ENCODE data around the gene NAP1L4.

Gene NAP1L4

DNA sequence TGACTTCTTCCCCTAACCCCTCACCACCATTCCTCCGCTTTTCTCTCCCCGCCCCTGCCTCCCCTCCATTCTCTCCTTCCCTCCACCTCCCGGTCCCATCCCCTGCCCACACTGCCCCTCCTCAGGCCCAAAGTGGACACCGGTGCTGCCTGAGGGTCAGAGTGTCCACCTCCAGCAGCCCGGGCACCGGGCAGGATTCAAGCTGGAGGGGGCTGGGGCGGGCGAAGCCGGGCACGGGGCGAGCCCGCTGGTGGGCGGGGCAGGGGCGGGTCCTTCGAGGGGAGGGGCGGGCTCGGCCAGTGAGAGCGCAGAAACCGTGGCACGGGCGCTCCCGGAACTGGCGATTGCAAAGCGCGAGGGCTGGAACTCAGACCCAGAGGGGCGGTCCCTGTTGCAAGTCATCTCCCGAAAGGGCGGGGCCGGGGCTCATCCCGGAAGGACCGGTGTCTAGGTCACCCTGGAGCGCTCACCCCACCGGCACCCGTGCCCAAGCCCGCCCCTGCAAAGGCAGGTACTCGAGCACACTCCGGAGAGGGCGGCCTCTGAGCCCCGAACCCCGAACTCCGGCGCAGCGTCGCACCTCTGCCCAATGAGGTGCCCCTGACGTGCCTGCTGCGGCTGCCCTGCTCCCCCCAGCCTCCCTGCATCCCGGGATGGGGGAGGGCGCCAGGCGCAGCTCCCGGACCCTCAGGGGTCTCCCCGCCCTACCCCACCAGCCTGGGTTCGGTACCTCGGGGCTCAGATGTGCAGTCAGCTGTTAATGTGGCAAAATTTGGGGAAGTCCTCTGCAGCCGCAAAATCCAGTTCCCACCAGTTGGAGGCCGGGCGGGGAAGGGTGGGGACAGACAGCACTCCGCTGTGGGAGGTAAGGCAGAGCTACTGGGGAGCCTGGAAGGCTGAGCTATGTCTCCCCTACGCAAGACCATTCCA lies 90.0 kb downstream of the NAP1L4 start:
- Histone ChIP-seq H3K9me2 (replicated peaks; ENCODE audit: low read depth, low read length) (no peaks in the 10 kb centered on the region), H3K4me1 (ENCODE audit: insufficient read depth, low read length, poor library complexity, severe bottlenecking) (peaks cover 61% of the 10 kb centered on the region), H3K27me3 (ENCODE audit: insufficient read depth, low read length, poor library complexity, severe bottlenecking) (no peaks in the 10 kb centered on the region), H3K4me3 (ENCODE audit: low read length, poor library complexity, severe bottlenecking) (peak overlapping the region; percentile 86), H4K20me1 (ENCODE audit: insufficient read depth, low read length, poor library complexity, severe bottlenecking) (no peaks in the 10 kb centered on the region), H3K9me3 (ENCODE audit: insufficient read depth, low read depth, low read length) (no peaks in the 10 kb centered on the region), H3K36me3 (ENCODE audit: insufficient read depth, low read length) (no peaks in the 10 kb centered on the region), H3K79me2 (ENCODE audit: insufficient read depth, low read length) (peaks cover 20% of the 10 kb centered on the region; the same call in 1 of the 2 replicates), H2AFZ (ENCODE audit: low read length) (peak overlapping the region; percentile 78), H3F3A (ENCODE audit: low read depth) (no peaks in the 10 kb centered on the region), H3K9ac (ENCODE audit: low read depth, low read length, poor library complexity, severe bottlenecking) (peak overlapping the region; percentile 87), H3K4me2 (ENCODE audit: low read depth, low read length, poor library complexity, severe bottlenecking) (peak overlapping the region; percentile 84)
- TF ChIP-seq, protein P1, sequence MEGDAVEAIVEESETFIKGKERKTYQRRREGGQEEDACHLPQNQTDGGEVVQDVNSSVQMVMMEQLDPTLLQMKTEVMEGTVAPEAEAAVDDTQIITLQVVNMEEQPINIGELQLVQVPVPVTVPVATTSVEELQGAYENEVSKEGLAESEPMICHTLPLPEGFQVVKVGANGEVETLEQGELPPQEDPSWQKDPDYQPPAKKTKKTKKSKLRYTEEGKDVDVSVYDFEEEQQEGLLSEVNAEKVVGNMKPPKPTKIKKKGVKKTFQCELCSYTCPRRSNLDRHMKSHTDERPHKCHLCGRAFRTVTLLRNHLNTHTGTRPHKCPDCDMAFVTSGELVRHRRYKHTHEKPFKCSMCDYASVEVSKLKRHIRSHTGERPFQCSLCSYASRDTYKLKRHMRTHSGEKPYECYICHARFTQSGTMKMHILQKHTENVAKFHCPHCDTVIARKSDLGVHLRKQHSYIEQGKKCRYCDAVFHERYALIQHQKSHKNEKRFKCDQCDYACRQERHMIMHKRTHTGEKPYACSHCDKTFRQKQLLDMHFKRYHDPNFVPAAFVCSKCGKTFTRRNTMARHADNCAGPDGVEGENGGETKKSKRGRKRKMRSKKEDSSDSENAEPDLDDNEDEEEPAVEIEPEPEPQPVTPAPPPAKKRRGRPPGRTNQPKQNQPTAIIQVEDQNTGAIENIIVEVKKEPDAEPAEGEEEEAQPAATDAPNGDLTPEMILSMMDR (conservative IDR thresholded peaks at IDR 0.05; ENCODE audit: low read length), result no peak
- TF ChIP-seq EZH2phosphoT487 (IDR thresholded peaks at IDR 0.05; ENCODE audit: borderline replicate concordance), result no peak

DNA sequence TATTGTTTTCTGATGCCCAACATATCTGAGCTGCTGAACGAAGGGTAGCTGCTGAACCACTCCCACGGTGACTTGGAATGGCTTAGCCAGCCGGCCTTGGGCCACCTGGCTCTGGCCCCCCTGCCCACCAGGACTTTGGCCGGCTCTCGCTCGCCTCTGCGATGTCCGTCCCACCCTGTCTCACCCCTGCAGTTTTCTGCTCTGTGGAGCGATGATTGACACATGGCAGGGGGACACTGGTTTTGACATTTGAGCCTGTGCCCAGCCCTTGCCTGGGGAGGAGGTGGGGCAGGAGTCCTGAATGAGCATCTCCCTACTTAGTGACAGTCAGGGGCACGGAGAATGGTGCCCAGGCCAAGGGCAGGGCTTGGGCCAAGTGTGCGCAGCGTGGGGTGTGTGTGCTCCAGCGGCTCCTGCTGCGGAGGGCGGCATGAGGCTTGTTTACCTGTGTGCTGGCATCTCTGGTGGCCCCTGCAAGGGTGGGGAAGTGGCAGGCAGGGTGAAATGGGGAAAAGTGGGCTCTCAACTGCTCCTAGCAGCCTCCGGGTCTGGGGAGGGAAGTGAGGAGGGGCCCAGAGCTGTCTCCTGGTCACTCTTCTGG lies 90.8 kb downstream of the NAP1L4 start:
- peaks cover 20% of the 10 kb centered on the region; the same call in 1 of the 2 replicates for H3K79me2 ChIP-seq (ENCODE audit: insufficient read depth, low read length)
- TF ChIP-seq, protein P1 (conservative IDR thresholded peaks at IDR 0.05; ENCODE audit: low read length), result no peak
- no peak for TF ChIP-seq EZH2phosphoT487 (IDR thresholded peaks at IDR 0.05; ENCODE audit: borderline replicate concordance)
- H2AFZ ChIP-seq (ENCODE audit: low read length), result peak overlapping the region; percentile 71; the same call in 1 of the 2 replicates
- H3K4me1 ChIP-seq (ENCODE audit: insufficient read depth, low read length, poor library complexity, severe bottlenecking), result peaks cover 64% of the 10 kb centered on the region
- H3K9me3 ChIP-seq (ENCODE audit: insufficient read depth, low read depth, low read length), result no peaks in the 10 kb centered on the region
- no peaks in the 10 kb centered on the region for H3F3A ChIP-seq (ENCODE audit: low read depth)
- peak overlapping the region; percentile 86 for H3K4me3 ChIP-seq (ENCODE audit: low read length, poor library complexity, severe bottlenecking)
- no peaks in the 10 kb centered on the region for H3K36me3 ChIP-seq (ENCODE audit: insufficient read depth, low read length)
- no peaks in the 10 kb centered on the region for H3K27me3 ChIP-seq (ENCODE audit: insufficient read depth, low read length, poor library complexity, severe bottlenecking)
- H3K4me2 ChIP-seq (ENCODE audit: low read depth, low read length, poor library complexity, severe bottlenecking), result peak overlapping the region; percentile 84
- no peaks in the 10 kb centered on the region for H4K20me1 ChIP-seq (ENCODE audit: insufficient read depth, low read length, poor library complexity, severe bottlenecking)
- H3K9ac ChIP-seq (ENCODE audit: low read depth, low read length, poor library complexity, severe bottlenecking), result peak overlapping the region; percentile 87
- no peaks in the 10 kb centered on the region for H3K9me2 ChIP-seq (replicated peaks; ENCODE audit: low read depth, low read length)

DNA sequence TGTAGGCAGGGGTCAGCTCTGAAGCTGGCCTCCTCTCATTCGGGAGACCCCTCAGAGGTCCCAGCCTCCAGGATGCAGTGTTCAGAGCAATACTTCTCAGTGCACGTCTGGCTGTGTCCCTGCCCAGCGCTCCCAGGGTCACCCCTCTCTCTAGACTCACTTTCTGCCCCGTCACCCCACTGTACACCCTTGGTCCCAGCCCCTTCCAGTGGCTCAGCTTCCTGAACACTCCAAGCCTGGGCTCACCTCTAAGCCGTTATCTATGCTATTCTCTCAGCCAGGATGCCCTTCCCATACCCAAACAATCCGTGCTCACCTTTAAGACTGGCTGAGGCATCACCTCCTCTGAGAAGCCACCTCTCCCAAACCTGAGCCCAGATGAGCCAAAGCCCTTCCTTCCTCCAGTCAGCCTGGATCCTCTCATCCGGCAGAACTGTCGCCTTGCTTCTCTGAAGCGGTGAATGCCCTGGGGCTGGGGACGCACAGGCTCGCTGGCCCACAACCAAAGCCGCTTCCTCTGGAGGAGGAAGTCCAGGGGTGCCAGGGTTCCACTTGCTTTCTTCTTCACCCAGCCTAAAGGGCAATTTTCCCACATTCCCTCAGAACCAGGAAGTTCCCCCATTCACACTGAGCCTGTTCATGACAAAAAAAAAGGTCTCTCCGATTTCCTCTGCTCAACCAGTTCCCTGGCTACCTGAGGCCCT lies 92.9 kb downstream of the NAP1L4 start:
- peaks cover 18% of the 10 kb centered on the region; the same call in 1 of the 2 replicates for H3K79me2 ChIP-seq (ENCODE audit: insufficient read depth, low read length)
- peak overlapping the region; percentile 79 for H3K9ac ChIP-seq (ENCODE audit: low read depth, low read length, poor library complexity, severe bottlenecking)
- no peaks in the 10 kb centered on the region for H3K27me3 ChIP-seq (ENCODE audit: insufficient read depth, low read length, poor library complexity, severe bottlenecking)
- no peak for TF ChIP-seq EZH2phosphoT487 (IDR thresholded peaks at IDR 0.05; ENCODE audit: borderline replicate concordance)
- TF ChIP-seq, protein P1 (conservative IDR thresholded peaks at IDR 0.05; ENCODE audit: low read length), result no peak
- H3K4me3 ChIP-seq (ENCODE audit: low read length, poor library complexity, severe bottlenecking), result peak overlapping the region; percentile 61
- H3K36me3 ChIP-seq (ENCODE audit: insufficient read depth, low read length), result no peaks in the 10 kb centered on the region
- H3K9me3 ChIP-seq (ENCODE audit: insufficient read depth, low read depth, low read length), result no peaks in the 10 kb centered on the region
- no peaks in the 10 kb centered on the region for H4K20me1 ChIP-seq (ENCODE audit: insufficient read depth, low read length, poor library complexity, severe bottlenecking)
- peak overlapping the region; percentile 74 for H3K4me2 ChIP-seq (ENCODE audit: low read depth, low read length, poor library complexity, severe bottlenecking)
- H3F3A ChIP-seq (ENCODE audit: low read depth), result no peaks in the 10 kb centered on the region
- H2AFZ ChIP-seq (ENCODE audit: low read length), result no peak overlapping the region
- peaks cover 60% of the 10 kb centered on the region for H3K4me1 ChIP-seq (ENCODE audit: insufficient read depth, low read length, poor library complexity, severe bottlenecking)
- no peaks in the 10 kb centered on the region for H3K9me2 ChIP-seq (replicated peaks; ENCODE audit: low read depth, low read length)
